ENCODE results near the gene MFAP3.

DNA sequence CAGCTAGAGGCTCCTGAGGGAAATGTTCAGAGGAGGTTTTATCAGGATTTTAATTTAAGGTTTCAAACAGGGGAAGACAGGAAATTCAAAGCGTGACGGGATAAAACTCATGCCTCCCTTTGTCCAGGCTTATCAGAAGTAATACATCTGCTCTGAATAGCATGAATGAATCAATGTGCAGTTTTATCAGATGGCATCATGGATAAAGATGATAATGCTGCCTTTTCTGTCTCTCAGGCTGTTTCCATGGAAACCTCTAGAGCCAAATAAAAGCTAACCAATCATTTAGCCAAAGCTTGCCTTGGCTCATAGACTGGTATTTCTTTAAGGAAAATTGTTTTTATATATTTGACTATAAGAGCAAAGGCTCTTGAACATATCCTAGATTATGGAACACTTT is 16.4 kb downstream of the MFAP3 start:
- TF ChIP-seq, protein P1, sequence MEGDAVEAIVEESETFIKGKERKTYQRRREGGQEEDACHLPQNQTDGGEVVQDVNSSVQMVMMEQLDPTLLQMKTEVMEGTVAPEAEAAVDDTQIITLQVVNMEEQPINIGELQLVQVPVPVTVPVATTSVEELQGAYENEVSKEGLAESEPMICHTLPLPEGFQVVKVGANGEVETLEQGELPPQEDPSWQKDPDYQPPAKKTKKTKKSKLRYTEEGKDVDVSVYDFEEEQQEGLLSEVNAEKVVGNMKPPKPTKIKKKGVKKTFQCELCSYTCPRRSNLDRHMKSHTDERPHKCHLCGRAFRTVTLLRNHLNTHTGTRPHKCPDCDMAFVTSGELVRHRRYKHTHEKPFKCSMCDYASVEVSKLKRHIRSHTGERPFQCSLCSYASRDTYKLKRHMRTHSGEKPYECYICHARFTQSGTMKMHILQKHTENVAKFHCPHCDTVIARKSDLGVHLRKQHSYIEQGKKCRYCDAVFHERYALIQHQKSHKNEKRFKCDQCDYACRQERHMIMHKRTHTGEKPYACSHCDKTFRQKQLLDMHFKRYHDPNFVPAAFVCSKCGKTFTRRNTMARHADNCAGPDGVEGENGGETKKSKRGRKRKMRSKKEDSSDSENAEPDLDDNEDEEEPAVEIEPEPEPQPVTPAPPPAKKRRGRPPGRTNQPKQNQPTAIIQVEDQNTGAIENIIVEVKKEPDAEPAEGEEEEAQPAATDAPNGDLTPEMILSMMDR (IDR thresholded peaks at IDR 0.05), result no peak
- no peak for TF ChIP-seq POLR2A (IDR thresholded peaks at IDR 0.05)

Measured in Peyer's patch (tissue), 4 donors.